ENCODE data around the gene CDC73.

The CDC73 gene

DNA sequence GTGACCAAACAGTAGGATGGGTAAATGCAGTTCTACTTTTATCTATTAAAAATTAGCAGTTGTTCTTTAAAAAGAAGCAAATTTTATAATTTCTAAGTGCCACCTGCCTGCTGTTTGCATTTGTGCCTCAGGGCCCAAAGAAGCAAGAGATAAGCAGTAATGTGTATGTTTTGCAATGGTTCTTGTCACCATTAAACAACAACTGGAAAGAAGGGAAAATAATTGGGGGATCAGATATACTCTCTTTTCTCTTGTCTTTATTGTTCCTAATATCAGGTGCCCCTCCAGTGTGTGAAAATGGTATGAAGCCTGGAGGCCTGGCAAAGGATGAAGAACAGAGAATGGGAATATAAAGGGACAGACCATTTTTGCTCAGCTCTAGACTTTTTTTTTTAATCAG lies 55.0 kb downstream of the CDC73 start:
- no peak overlapping the region for H3K9ac ChIP-seq (ENCODE audit: low read length)
- H3K79me2 ChIP-seq (ENCODE audit: insufficient read depth, low read length): peaks cover 19% of the 10 kb centered on the region; the same call in 1 of the 2 replicates
- no peaks in the 10 kb centered on the region for H4K20me1 ChIP-seq (ENCODE audit: low read depth, low read length)

GRCh38 chr1:193179094-193179493 lies 57.3 kb downstream of the CDC73 start:
- Histone ChIP-seq H3F3A (ENCODE audit: insufficient read depth) (peaks cover 23% of the 10 kb centered on the region; the same call in 1 of the 2 replicates), H4K20me1 (ENCODE audit: low read depth, low read length) (0 out of 2 replicates have a peak, but pooled peaks cover 4% of the 10 kb centered on the region), H3K4me3 (ENCODE audit: insufficient read depth, low read length, poor library complexity, severe bottlenecking) (no peak overlapping the region), H3K9ac (ENCODE audit: low read length) (no peak overlapping the region), H3K4me2 (ENCODE audit: low read depth, low read length, poor library complexity, severe bottlenecking) (no peak overlapping the region), H3K9me3 (ENCODE audit: insufficient read depth, low read length) (no peaks in the 10 kb centered on the region), H3K27ac (ENCODE audit: low read depth, low read length) (no peak overlapping the region), H2AFZ (ENCODE audit: low read depth, low read length, severe bottlenecking) (no peak overlapping the region), H3K36me3 (ENCODE audit: low read length) (no peaks in the 10 kb centered on the region), H3K27me3 (ENCODE audit: low read length) (no peaks in the 10 kb centered on the region), H3K9me2 (replicated peaks; ENCODE audit: insufficient read depth, low read length) (no peaks in the 10 kb centered on the region), H3K79me2 (ENCODE audit: insufficient read depth, low read length) (peaks cover 20% of the 10 kb centered on the region; the same call in 1 of the 2 replicates)
- TF ChIP-seq, protein P1, sequence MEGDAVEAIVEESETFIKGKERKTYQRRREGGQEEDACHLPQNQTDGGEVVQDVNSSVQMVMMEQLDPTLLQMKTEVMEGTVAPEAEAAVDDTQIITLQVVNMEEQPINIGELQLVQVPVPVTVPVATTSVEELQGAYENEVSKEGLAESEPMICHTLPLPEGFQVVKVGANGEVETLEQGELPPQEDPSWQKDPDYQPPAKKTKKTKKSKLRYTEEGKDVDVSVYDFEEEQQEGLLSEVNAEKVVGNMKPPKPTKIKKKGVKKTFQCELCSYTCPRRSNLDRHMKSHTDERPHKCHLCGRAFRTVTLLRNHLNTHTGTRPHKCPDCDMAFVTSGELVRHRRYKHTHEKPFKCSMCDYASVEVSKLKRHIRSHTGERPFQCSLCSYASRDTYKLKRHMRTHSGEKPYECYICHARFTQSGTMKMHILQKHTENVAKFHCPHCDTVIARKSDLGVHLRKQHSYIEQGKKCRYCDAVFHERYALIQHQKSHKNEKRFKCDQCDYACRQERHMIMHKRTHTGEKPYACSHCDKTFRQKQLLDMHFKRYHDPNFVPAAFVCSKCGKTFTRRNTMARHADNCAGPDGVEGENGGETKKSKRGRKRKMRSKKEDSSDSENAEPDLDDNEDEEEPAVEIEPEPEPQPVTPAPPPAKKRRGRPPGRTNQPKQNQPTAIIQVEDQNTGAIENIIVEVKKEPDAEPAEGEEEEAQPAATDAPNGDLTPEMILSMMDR (IDR thresholded peaks at IDR 0.05; ENCODE audit: insufficient read depth, low read length, poor library complexity, severe bottlenecking): no peak
- no peak for TF ChIP-seq EZH2phosphoT487 (conservative IDR thresholded peaks at IDR 0.05; ENCODE audit: low read length)

More for the DNA sequence above, 55.0 kb downstream of the CDC73 start:
- TF ChIP-seq EZH2phosphoT487 (conservative IDR thresholded peaks at IDR 0.05; ENCODE audit: low read length): no peak
- TF ChIP-seq, protein P1 (IDR thresholded peaks at IDR 0.05; ENCODE audit: insufficient read depth, low read length, poor library complexity, severe bottlenecking): no peak
- Histone ChIP-seq H2AFZ (ENCODE audit: low read depth, low read length, severe bottlenecking) (no peak overlapping the region), H3K36me3 (ENCODE audit: low read length) (no peaks in the 10 kb centered on the region), H3K27ac (ENCODE audit: low read depth, low read length) (no peak overlapping the region), H3K4me2 (ENCODE audit: low read depth, low read length, poor library complexity, severe bottlenecking) (no peak overlapping the region), H3K9me3 (ENCODE audit: insufficient read depth, low read length) (no peaks in the 10 kb centered on the region), H3K4me3 (ENCODE audit: insufficient read depth, low read length, poor library complexity, severe bottlenecking) (no peak overlapping the region), H3K9me2 (replicated peaks; ENCODE audit: insufficient read depth, low read length) (no peaks in the 10 kb centered on the region), H3F3A (ENCODE audit: insufficient read depth) (peaks cover 15% of the 10 kb centered on the region; the same call in 1 of the 2 replicates), H3K27me3 (ENCODE audit: low read length) (no peaks in the 10 kb centered on the region)

DNA sequence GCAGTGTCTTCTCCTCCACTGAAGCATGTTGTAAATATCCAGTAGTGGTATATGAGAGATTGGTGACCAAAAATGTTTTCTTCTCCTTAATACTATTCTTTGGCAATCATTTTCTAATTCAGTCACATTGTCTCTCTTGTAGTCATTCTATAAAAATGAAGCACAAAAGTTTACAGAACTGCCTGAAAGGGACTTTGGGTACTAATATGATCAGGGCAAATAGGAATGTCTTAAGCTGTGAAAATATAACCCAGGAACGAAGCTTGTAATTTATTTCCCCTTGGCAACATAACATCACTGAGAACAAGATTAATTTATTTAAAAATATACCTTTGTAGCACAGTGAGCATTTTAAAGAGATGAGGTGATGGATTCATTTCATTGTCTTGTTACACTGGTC lies 59.7 kb downstream of the CDC73 start:
- H3K4me3 ChIP-seq (ENCODE audit: insufficient read depth, low read length, poor library complexity, severe bottlenecking): no peak overlapping the region
- 0 out of 2 replicates have a peak, but pooled peaks cover 4% of the 10 kb centered on the region for H4K20me1 ChIP-seq (ENCODE audit: low read depth, low read length)
- H3K9ac ChIP-seq (ENCODE audit: low read length): no peak overlapping the region
- peaks cover 23% of the 10 kb centered on the region; the same call in 1 of the 2 replicates for H3F3A ChIP-seq (ENCODE audit: insufficient read depth)
- TF ChIP-seq EZH2phosphoT487 (conservative IDR thresholded peaks at IDR 0.05; ENCODE audit: low read length): no peak
- TF ChIP-seq, protein P1 (IDR thresholded peaks at IDR 0.05; ENCODE audit: insufficient read depth, low read length, poor library complexity, severe bottlenecking): no peak
- H2AFZ ChIP-seq (ENCODE audit: low read depth, low read length, severe bottlenecking): no peak overlapping the region
- H3K27me3 ChIP-seq (ENCODE audit: low read length): no peaks in the 10 kb centered on the region
- peaks cover 31% of the 10 kb centered on the region; the same call in 1 of the 2 replicates for H3K79me2 ChIP-seq (ENCODE audit: insufficient read depth, low read length)
- H3K9me3 ChIP-seq (ENCODE audit: insufficient read depth, low read length): no peaks in the 10 kb centered on the region
- H3K4me2 ChIP-seq (ENCODE audit: low read depth, low read length, poor library complexity, severe bottlenecking): no peak overlapping the region
- no peaks in the 10 kb centered on the region for H3K36me3 ChIP-seq (ENCODE audit: low read length)
- no peaks in the 10 kb centered on the region for H3K9me2 ChIP-seq (replicated peaks; ENCODE audit: insufficient read depth, low read length)
- H3K27ac ChIP-seq (ENCODE audit: low read depth, low read length): no peak overlapping the region

Data from SU-DHL-6 (cell line).